ENCODE data around the gene TMEM254. TPM values are rescaled to one million over a fixed set of nuclear protein-coding genes. Genes with fewer than 3 reads are reported as not detected.
"Not testable (repeated sequence)": the region's sequence is repeated elsewhere in the genome, so short reads cannot be mapped to it uniquely, and the experiment has no call there.

The TMEM254 gene
- total RNA-seq, 1 donor from 2014 or later = 33.8 TPM

GRCh38 chr10:80041162-80041561 is 37.3 kb upstream of the TMEM254 start:
- Mint-ChIP-seq H3K4me3 (no peak overlapping the region), H3K4me1 (no peaks in the 10 kb centered on the region), H3K27ac (ENCODE audit: unreplicated experiment) (no peak overlapping the region), H3K27me3 (ENCODE audit: low read depth) (no peaks in the 10 kb centered on the region), H3K36me3 (ENCODE audit: low read depth) (no peaks in the 10 kb centered on the region), H3K9me3 (no peaks in the 10 kb centered on the region)
- TF ChIP-seq CTCF (conservative IDR thresholded peaks at IDR 0.05) = no peak
- no peak for DNase-seq (ENCODE audit: low read depth, low spot score)

GRCh38 chr10:80044935-80045334 is 33.5 kb upstream of the TMEM254 start:
- not testable (repeated sequence) for H3K27me3 Mint-ChIP-seq (ENCODE audit: low read depth); H3K27ac Mint-ChIP-seq (ENCODE audit: unreplicated experiment); H3K4me3 Mint-ChIP-seq; H3K9me3 Mint-ChIP-seq; H3K4me1 Mint-ChIP-seq; H3K36me3 Mint-ChIP-seq (ENCODE audit: low read depth); DNase-seq (ENCODE audit: low read depth, low spot score)

GRCh38 chr10:80046629-80047441 is 31.6 kb upstream of the TMEM254 start:
- Mint-ChIP-seq H3K4me1 (no peaks in the 10 kb centered on the region), H3K27me3 (ENCODE audit: low read depth) (no peaks in the 10 kb centered on the region)
- TF ChIP-seq CTCF (conservative IDR thresholded peaks at IDR 0.05) = peak; percentile 91

GRCh38 chr10:80050752-80051151 is 27.7 kb upstream of the TMEM254 start:
- no peak for TF ChIP-seq CTCF (conservative IDR thresholded peaks at IDR 0.05)
- no peak overlapping the region for H3K4me3 Mint-ChIP-seq
- H3K36me3 Mint-ChIP-seq (ENCODE audit: low read depth) = no peaks in the 10 kb centered on the region
- H3K4me1 Mint-ChIP-seq = no peaks in the 10 kb centered on the region
- no peaks in the 10 kb centered on the region for H3K9me3 Mint-ChIP-seq
- DNase-seq (ENCODE audit: low read depth, low spot score) = no peak
- no peak overlapping the region for H3K27ac Mint-ChIP-seq (ENCODE audit: unreplicated experiment)
- H3K27me3 Mint-ChIP-seq (ENCODE audit: low read depth) = no peaks in the 10 kb centered on the region

More at GRCh38 chr10:80046629-80047441, 31.6 kb upstream of the TMEM254 start:
- Mint-ChIP-seq H3K9me3 (no peaks in the 10 kb centered on the region), H3K36me3 (ENCODE audit: low read depth) (no peaks in the 10 kb centered on the region), H3K4me3 (no peak overlapping the region), H3K27ac (ENCODE audit: unreplicated experiment) (no peak overlapping the region)
- DNase-seq (ENCODE audit: low read depth, low spot score) = peak; percentile 79

GRCh38 chr10:80051993-80052392 is 26.5 kb upstream of the TMEM254 start:
- H3K4me1 Mint-ChIP-seq = no peaks in the 10 kb centered on the region
- no peaks in the 10 kb centered on the region for H3K36me3 Mint-ChIP-seq (ENCODE audit: low read depth)
- no peak overlapping the region for H3K4me3 Mint-ChIP-seq
- TF ChIP-seq CTCF (conservative IDR thresholded peaks at IDR 0.05) = no peak
- H3K27me3 Mint-ChIP-seq (ENCODE audit: low read depth) = no peaks in the 10 kb centered on the region
- no peak overlapping the region for H3K27ac Mint-ChIP-seq (ENCODE audit: unreplicated experiment)
- H3K9me3 Mint-ChIP-seq = no peaks in the 10 kb centered on the region
- no peak for DNase-seq (ENCODE audit: low read depth, low spot score)

GRCh38 chr10:80055760-80056159 is 22.7 kb upstream of the TMEM254 start:
- Mint-ChIP-seq H3K4me1 (no peaks in the 10 kb centered on the region), H3K27me3 (ENCODE audit: low read depth) (no peaks in the 10 kb centered on the region), H3K4me3 (no peak overlapping the region), H3K27ac (ENCODE audit: unreplicated experiment) (no peak overlapping the region), H3K36me3 (ENCODE audit: low read depth) (no peaks in the 10 kb centered on the region), H3K9me3 (no peaks in the 10 kb centered on the region)
- DNase-seq (ENCODE audit: low read depth, low spot score) = no peak
- TF ChIP-seq CTCF (conservative IDR thresholded peaks at IDR 0.05) = no peak
